A673 (cell line): ENCODE measurements around the gene DHRSX. TPM values are rescaled to one million over a fixed set of nuclear protein-coding genes. Genes with fewer than 3 reads are reported as not detected.

Experiments used
- BruUV-seq: library from RNA; stranded (reverse); fragments of 400-500 nt; replicated peaks from 2 replicates; lab custom pipeline; 2021; lab: Mats Ljungman, UMichigan
- CTCF ChIA-PET: fragments of 300-600 bp; sonication (Branson Sonifier 250); formaldehyde crosslinking; loops from one replicate; lab custom pipeline; 2022; ENCODE audit warnings: antibody characterized with exemption; lab: Charles Lee
- POLR2A ChIA-PET: fragments of 300-600 bp; sonication (Branson Sonifier 250); formaldehyde crosslinking; loops from one replicate; lab custom pipeline; 2022; ENCODE audit warnings: antibody characterized with exemption; ENCODE audit not compliant: low non-redundant PET; lab: Charles Lee
- DNase-seq: peaks from one replicate; pipeline ENCODE4 v3.0.0-alpha.2; 2015; ENCODE audit warnings: low spot score
- H3K27ac ChIP-seq: fragments of 200-600 bp; sonication (generic); 2 replicates; pipeline ENCODE4 v1.5.1; 2016; ENCODE audit warnings: mixed run types, low read depth, mild to moderate bottlenecking, mixed read lengths, antibody characterized with exemption, low read length; ENCODE audit not compliant: poor library complexity, severe bottlenecking
- H3K27me3 ChIP-seq: fragments of 200-600 bp; sonication (generic); replicated peaks from 2 replicates; pipeline ENCODE4 v1.6.1; 2017; ENCODE audit warnings: mixed run types, low read depth, mild to moderate bottlenecking, mixed read lengths, antibody characterized with exemption, low read length; ENCODE audit not compliant: insufficient read depth, poor library complexity
- H3K36me3 ChIP-seq: fragments of 200-600 bp; sonication (generic); 2 replicates; pipeline ENCODE4 v1.6.1; 2016; ENCODE audit warnings: mixed run types, mild to moderate bottlenecking, mixed read lengths, antibody characterized with exemption, low read length; ENCODE audit not compliant: insufficient read depth, poor library complexity, severe bottlenecking
- H3K4me1 ChIP-seq: fragments of 200-600 bp; sonication (generic); 2 replicates; pipeline ENCODE4 v1.6.1; 2017; ENCODE audit warnings: mixed run types, mild to moderate bottlenecking, mixed read lengths, antibody characterized with exemption, low read length; ENCODE audit not compliant: insufficient read depth, poor library complexity, severe bottlenecking
- H3K4me3 ChIP-seq: fragments of 200-600 bp; sonication (generic); 2 replicates; pipeline ENCODE4 v1.5.1; 2016; ENCODE audit warnings: low read depth, mixed run types, mild to moderate bottlenecking, mixed read lengths, low read length; ENCODE audit not compliant: poor library complexity, severe bottlenecking
- H3K9me3 ChIP-seq: fragments of 200-600 bp; sonication (generic); 2 replicates; pipeline ENCODE4 v1.6.1; 2016; ENCODE audit warnings: mixed run types, low read depth, mild to moderate bottlenecking, mixed read lengths, antibody characterized with exemption, low read length; ENCODE audit not compliant: poor library complexity, severe bottlenecking
- EZH2 ChIP-seq: fragments of 200-600 bp; sonication (generic); IDR thresholded peaks from 2 replicates; pipeline ENCODE4 v1.6.1; 2017; ENCODE audit warnings: borderline replicate concordance, low read depth, mild to moderate bottlenecking, mixed read lengths, antibody characterized with exemption, low read length; ENCODE audit not compliant: poor library complexity, severe bottlenecking
- intact Hi-C: fragments of 100-400 bp; cut with micrococcal nuclease; formaldehyde crosslinking; loops from one replicate; pipeline ENCODE4 v1.10.0; 2022; ENCODE audit not compliant: unreplicated experiment
- total RNA-seq: library from RNA; stranded (reverse); gene quantifications from 2 replicates; pipeline ENCODE4 v1.2.3, GENCODE V29; 2021
- TF ChIP-seq, protein P1 (sequence below): fragments of 300-800, 200-600 bp; sonication (generic); conservative IDR thresholded peaks from 2 replicates; pipeline ENCODE4 v1.5.1; 2017; ENCODE audit warnings: low read depth, mild to moderate bottlenecking, antibody characterized with exemption, low read length, moderate library complexity, mixed read lengths

Gene DHRSX
- total RNA-seq, 1 experiment from 2014 or later = 30.2 TPM

DNA sequence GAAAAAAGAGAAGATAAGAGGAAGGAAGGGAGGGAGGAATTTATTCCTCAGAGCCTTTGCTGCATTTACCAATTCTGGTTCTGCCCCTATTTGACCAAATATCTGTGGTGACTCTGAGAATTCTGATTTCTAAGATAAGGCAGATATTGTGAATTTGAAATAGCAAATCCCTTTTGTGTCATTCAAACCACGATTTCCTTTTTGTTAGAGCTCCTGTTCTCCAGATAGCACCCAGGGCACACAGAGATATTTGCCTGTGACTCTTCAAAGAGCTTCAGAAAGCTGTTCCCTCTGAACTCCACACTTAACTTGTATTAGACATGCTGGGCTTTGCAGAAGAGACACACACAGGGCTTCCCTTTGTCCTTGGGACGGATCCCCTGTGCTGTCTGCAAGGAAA lies 272.2 kb downstream of the DHRSX start:
- H3K27ac ChIP-seq = no peak overlapping the region
- peaks cover 8% of the 10 kb centered on the region for H3K4me1 ChIP-seq
- ChIA-PET CTCF (no interaction called here), POLR2A (no interaction called here)
- DNase-seq = peak; percentile 14
- no TSS peak for BruUV-seq
- H3K36me3 ChIP-seq = no peaks in the 10 kb centered on the region
- H3K4me3 ChIP-seq = no peak overlapping the region
- H3K9me3 ChIP-seq = no peaks in the 10 kb centered on the region
- no peak for TF ChIP-seq EZH2
- TF ChIP-seq, protein P1, sequence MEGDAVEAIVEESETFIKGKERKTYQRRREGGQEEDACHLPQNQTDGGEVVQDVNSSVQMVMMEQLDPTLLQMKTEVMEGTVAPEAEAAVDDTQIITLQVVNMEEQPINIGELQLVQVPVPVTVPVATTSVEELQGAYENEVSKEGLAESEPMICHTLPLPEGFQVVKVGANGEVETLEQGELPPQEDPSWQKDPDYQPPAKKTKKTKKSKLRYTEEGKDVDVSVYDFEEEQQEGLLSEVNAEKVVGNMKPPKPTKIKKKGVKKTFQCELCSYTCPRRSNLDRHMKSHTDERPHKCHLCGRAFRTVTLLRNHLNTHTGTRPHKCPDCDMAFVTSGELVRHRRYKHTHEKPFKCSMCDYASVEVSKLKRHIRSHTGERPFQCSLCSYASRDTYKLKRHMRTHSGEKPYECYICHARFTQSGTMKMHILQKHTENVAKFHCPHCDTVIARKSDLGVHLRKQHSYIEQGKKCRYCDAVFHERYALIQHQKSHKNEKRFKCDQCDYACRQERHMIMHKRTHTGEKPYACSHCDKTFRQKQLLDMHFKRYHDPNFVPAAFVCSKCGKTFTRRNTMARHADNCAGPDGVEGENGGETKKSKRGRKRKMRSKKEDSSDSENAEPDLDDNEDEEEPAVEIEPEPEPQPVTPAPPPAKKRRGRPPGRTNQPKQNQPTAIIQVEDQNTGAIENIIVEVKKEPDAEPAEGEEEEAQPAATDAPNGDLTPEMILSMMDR = no peak
- no peaks in the 10 kb centered on the region for H3K27me3 ChIP-seq
- intact Hi-C loops = no loop called here

DNA sequence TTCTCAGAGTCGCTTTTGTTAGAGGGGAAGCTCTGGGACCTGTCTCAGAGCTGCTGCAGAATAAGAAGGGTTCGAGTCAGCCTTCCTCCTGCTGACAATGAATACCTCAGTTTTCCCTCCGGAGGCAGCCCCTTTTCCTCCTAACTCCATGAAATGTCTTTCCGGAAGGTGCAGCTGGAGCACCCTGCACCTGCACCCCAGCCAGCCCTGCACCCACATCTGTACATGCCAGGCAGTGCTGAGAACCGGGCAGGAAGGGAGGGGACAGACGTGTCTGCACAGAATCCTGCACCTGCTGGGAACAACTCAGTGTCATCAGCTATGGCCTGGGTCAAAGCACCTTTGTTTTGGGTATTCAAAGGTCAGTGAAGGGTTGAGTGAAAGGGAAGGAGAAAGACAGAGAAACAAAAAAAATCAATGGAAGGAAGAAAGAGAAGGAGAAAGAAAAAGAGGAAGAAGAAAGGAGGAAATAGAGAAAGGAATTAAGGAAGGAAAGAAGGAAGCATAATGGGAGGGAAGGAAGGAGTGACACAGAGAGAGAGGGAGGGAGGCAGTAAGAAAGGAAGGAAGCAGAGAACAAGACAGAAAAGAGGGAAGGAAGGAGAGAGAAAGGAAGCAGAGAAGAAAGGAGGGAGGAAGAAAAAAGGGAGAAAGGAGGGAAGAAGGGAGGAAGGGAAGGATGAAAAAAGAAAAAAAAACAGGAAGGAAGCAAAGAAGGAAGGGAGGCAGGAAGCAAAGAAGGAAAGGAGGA lies 273.7 kb downstream of the DHRSX start:
- Histone ChIP-seq H3K36me3 (no peaks in the 10 kb centered on the region), H3K27me3 (no peaks in the 10 kb centered on the region), H3K27ac (no peak overlapping the region), H3K4me1 (no peaks in the 10 kb centered on the region), H3K9me3 (no peaks in the 10 kb centered on the region), H3K4me3 (no peak overlapping the region)
- BruUV-seq = no TSS peak
- intact Hi-C loops = no loop called here
- CTCF ChIA-PET = no interaction called here
- TF ChIP-seq EZH2 = no peak
- TF ChIP-seq, protein P1 = no peak
- no peak for DNase-seq
- POLR2A ChIA-PET = no interaction called here

DNA sequence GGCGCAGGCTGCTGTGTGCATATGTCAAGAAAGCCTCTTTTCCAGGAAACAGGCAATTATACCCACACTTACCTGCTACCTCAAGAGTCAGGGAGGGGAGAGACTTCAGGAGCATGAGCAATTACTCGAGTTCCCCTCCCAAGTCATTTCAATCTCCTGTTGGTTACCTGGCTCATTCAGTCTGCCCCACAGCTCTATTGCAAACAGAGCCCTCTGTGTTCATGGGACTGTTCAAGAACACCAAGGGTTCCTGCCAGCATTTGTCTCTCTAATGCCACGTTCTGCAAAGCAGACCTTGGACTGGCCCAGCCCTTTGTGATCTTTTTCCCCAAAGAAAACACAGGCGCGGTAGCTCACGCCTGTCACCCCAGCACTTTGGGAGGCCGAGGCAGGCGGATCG lies 274.6 kb downstream of the DHRSX start:
- no peaks in the 10 kb centered on the region for H3K36me3 ChIP-seq
- H3K4me1 ChIP-seq = no peaks in the 10 kb centered on the region
- no peaks in the 10 kb centered on the region for H3K9me3 ChIP-seq
- H3K27me3 ChIP-seq = no peaks in the 10 kb centered on the region
- no peak overlapping the region for H3K4me3 ChIP-seq
- no TSS peak for BruUV-seq
- intact Hi-C loops = no loop called here
- CTCF ChIA-PET = no interaction called here
- DNase-seq = no peak
- POLR2A ChIA-PET = no interaction called here
- TF ChIP-seq, protein P1 = no peak
- no peak for TF ChIP-seq EZH2
- no peak overlapping the region for H3K27ac ChIP-seq
